Astrocyte of the spinal cord (primary cell): Measurements from ENCODE around the gene MAP1B.
A peak's percentile ranks its signal among the peaks of the same experiment; 100 is the strongest.

Experiments used
- DNase-seq: peaks from one replicate; pipeline ENCODE4 v3.0.0; 2011; ENCODE audit warnings: low read depth, low spot score
- H3K4me3 ChIP-seq: 2 replicates; pipeline ENCODE4 v1.5.1; 2011; ENCODE audit warnings: low read depth, mild to moderate bottlenecking, low read length, moderate library complexity
- in situ Hi-C: cut with HindIII; loops from 2 replicates; pipeline ENCODE4 v1.10.0; 2017; ENCODE audit warnings: low sequenced_read_pairs
- TF ChIP-seq, protein P1 (sequence below): IDR thresholded peaks from 2 replicates; pipeline ENCODE4 v1.5.1; 2012; ENCODE audit warnings: low read depth, mild to moderate bottlenecking, low read length, inconsistent platforms

MAP1B gene

DNA sequence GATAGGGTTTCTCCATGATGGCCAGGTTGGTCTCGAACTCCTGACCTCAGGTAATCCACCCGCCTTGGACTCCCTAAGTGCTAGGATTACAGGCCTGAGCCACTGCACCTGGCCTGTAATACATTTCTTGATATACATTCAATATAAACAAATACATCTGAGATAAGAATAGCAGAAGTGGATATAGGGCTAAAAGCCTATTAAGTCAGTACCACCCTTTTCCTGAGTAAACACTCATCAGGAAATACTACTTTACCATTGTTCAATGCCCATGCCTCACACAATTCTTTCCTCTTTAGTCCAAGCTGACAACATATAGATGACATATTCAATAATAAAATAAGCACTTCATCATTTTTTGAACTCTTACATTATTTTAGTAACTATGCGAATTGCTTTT is 148.0 kb downstream of the MAP1B start:
- no peak for DNase-seq
- TF ChIP-seq, protein P1, sequence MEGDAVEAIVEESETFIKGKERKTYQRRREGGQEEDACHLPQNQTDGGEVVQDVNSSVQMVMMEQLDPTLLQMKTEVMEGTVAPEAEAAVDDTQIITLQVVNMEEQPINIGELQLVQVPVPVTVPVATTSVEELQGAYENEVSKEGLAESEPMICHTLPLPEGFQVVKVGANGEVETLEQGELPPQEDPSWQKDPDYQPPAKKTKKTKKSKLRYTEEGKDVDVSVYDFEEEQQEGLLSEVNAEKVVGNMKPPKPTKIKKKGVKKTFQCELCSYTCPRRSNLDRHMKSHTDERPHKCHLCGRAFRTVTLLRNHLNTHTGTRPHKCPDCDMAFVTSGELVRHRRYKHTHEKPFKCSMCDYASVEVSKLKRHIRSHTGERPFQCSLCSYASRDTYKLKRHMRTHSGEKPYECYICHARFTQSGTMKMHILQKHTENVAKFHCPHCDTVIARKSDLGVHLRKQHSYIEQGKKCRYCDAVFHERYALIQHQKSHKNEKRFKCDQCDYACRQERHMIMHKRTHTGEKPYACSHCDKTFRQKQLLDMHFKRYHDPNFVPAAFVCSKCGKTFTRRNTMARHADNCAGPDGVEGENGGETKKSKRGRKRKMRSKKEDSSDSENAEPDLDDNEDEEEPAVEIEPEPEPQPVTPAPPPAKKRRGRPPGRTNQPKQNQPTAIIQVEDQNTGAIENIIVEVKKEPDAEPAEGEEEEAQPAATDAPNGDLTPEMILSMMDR, result no peak
- no peak overlapping the region for H3K4me3 ChIP-seq
- in situ Hi-C loops, result no loop called here

DNA sequence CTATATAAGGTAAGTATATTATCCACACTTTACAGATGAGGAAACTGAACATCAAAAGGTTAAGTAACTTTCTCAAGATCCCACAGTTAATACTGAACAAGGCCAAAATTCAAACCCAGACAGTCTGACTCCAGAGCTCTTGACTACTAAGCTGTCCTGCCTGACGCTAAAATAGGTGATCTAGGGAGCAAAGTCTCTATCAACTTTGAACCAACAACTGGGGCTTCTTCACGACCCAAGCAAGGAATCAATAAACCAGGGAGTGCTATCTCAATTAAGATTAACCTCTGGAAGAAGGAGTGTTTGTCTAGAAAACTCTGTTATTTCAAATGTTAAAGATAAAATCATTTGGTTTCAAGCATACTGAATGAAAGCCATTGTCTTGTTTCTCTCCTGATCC is 148.4 kb downstream of the MAP1B start:
- in situ Hi-C loops, result no loop called here
- no peak overlapping the region for H3K4me3 ChIP-seq
- TF ChIP-seq, protein P1, result no peak
- DNase-seq, result no peak

DNA sequence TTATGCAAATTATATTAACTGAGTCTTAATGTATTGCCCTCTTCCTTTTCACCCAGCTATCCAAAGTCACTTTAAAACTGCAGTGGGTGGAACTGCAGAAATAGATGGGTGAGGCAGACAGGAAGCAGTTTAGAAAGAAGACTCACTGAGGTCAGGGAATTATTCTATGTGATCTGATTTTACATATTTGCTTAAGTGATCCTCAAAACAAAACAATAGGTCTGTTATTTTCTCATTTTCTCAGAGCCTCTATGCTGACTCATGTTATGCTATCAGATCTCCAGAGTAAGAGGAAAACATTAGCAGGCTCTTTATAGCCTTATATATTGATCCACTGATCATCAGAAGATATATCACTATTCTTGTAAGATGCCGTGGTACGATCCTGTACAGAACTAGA is 149.3 kb downstream of the MAP1B start:
- TF ChIP-seq, protein P1, result no peak
- in situ Hi-C loops, result no loop called here
- no peak overlapping the region for H3K4me3 ChIP-seq
- DNase-seq, result peak; percentile 27
